Erythroblast (primary cell): Measurements from ENCODE around the gene UBE2S.

ENCODE experiments used
- GATA1 ChIP-seq: IDR thresholded peaks from 2 replicates; pipeline ENCODE4 v1.6.1; 2011; ENCODE audit warnings: low read depth, mild to moderate bottlenecking, control low read depth, low read length, moderate library complexity
- POLR2A ChIP-seq: IDR thresholded peaks from 2 replicates; pipeline ENCODE4 v1.6.1; 2011; ENCODE audit warnings: mild to moderate bottlenecking, low read length

GRCh38 chr19:55405638-55406037 lies 1.9 kb downstream of the UBE2S start:
- no peak for TF ChIP-seq POLR2A
- no peak for TF ChIP-seq GATA1
